ENCODE data around the gene JPH4.
"Not testable (repeated sequence)": the region's sequence is repeated elsewhere in the genome, so short reads cannot be mapped to it uniquely, and the experiment has no call there.

JPH4 gene

DNA sequence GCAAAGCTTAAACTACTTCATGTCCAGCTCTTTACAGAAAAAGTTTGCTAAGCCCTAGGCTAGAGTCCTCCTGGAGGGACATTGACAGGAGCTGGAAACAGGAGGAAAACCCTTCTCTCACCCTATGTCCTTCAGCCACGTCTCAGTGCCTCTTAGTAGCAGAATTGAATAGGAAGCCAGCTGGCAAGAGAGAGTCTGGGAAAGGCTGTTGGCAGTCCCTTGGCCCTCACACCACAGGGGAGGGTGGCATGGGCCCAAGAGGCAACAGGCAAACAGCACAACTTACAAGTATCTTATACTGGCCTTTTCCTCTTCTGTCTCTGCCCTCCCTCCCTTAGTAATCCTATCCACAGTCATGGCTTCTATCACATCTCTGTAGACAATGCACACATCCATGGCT lies 29.9 kb upstream of the JPH4 start:
- no peak for DNase-seq

DNA sequence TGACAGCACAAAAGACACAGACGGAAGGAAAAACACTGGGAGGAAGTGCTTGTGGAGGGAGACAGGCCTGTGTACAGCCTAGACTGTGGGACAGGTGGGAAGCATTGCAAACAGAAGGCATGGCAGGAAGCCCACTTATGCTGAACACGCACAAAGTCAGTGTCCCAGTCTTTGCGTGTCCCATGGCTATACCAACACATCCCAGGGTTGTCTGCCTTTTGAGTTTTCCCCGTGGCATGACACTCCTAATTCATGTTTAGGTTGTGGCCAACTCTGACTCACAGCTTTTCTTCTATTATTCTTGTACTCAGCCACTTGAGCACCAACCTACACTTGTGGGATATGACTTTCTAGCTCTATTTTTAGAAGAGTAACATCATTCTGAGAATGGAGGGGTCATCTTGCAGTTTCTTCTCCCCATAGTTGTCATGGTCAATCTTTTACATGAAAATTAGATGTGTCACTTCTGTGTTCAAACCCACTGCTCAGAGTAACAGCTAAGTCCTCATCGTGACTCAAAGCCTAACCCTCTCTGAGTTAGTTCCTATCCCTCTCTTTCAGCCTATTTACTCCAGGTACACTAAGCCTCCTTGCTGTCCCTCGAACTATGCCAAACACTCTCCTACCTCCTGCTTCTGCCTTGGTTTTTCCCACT lies 27.5 kb upstream of the JPH4 start:
- DNase-seq: no peak

DNA sequence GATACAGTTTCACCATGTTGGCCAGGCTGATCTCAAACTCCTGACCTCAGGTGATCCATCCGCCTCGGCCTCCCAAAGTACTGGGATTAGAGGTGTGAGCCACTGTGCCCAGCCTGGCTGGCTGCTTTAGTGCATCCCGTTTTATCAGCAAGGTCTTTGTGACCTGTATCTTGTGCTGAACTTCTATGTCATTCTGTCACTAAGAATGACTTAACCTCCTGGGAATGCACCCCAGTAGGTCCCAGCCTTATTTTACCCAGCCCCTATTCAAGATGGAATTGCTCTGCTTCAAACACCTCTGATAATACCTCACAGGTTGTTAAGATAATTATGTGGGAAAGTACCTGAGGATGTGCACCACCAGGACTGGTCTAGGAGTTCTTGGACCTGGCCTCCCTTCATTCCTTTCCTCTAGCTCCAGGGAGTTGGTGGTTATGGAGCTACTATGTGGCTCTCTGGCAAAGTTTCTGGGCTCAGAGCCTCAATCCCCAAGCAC lies 26.1 kb upstream of the JPH4 start:
- DNase-seq: no peak

DNA sequence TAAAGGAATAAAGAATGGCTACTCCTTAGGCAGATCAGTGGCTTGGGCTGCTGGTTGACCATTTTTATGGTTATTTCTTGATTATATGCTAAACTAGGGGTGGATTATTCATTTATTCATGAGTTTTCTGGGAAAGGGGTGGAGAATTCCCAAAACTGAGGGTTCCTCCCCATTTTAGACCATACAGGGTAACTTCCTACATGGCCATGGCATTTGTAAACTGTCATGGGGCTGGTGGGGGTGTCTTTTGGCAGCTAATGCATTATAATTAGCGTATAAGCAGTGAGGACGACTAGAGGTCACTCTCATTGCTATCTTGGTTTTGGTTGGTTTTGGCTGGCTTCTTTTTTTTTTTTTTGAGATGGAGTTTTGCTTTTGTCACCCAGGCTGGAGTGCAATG lies 25.6 kb upstream of the JPH4 start:
- DNase-seq: no peak

DNA sequence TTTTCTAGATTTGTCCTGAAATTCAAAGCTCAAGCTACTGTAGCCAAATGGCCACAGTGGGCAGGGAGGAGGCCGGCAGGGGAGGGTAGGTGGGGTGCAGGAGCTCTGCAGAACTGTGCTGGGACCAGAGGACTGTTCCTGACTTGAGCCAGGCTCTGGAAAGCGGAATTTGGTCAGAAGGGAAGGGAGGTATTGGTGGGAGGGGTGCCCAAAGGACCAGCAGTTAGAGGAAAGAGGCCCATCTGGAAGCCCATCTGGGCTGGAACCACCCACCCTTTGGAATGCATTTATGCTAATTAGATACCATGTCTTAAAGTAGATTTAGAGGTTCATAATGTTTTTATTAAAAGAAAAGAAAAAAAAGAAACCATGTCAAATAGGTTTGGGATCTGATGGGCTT lies 24.5 kb upstream of the JPH4 start:
- no peak for DNase-seq

DNA sequence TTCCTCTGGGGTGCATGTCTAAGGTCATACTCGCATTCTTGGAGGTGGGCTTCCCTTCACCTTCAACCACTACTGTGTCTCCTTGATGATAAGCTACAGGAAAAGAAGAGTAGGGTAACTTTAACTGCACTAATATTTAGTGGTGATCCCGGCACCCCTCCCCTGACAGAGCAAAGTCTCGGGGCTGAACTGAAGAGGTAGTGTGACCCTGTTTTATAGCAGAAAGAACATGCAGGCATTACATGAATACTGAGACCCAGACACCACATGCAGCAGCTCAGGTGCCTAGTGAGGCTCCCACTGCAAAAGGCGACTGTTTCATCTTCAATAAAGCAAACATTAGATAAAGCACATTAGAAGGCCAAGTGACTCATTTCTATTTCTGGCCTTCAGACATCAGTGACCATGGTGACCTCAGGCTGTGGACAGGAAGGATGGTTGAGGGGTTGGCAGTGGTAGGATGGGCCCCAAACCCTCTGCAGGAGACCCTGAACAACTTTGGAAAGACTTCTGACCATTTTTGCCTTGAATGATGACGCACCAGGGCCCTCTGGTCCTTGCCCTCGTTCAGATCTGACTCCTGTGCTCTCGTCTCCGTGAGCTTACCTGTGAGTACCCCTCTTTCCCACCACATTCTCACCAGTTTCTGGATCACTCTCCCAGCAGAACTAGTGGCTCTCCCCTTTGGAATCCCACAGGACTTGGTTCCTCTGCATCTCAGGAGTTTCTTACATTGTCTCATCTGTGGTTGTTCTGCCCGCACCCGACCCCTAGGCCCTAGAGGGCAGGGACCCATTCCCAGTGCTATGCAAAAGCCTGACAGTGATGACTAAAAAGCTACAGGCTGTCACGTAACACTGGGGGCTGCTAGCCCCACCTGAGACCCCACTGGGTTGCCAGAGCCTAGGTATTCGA lies 23.8 kb upstream of the JPH4 start:
- DNase-seq: no peak

DNA sequence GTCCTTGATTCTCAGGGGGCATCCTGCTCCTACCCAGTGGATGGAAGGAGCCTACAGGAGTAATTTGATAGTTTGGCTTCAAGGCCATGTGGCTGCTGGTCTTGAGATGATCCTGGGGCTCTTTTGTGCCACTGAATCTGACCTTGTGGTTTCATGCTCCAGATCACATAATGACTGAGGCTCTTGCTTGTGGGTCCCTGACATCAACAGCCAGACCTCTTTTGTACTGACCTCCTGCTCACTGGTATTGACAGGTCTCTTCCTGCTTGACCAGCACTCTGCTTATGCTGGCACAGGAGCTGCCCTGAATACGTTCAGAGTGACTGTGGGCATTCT lies 23.2 kb upstream of the JPH4 start:
- DNase-seq: no peak

DNA sequence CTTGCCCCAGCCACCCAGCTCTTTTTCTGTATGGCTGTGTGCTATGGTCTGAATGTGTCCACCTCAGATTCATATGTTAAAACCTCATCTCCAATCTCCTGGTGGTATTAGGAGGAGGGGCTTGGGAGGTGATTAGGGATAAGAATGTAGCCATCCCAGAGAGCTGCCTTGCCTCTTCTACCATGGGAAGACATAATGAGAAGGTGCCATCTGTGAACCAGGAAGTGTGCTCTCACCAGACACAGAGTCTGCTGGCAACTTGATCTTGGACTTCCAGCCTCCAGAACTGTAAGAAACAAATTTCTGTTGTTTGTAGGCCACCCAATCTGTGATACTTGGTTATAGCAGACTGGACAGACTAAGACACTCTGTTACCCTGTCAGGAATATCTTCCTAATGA lies 22.8 kb upstream of the JPH4 start:
- no peak for DNase-seq

DNA sequence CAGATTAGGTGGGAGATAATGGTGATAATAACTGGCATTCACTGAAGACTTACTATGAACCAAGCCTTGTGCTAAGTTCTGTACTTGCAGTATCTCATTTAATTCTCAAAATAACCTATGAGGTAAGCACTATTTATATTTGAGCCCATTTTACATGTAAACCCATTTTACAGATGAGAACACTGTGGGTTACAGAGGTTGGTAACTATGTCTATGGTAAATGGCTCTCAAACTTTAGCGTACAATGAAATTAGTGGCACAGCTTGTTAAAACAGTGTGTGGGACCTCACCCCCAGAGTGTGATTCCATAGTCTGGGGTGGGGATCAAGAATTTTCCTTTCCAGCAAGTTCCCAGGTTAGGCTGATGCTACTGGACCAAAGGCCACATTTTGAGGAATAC lies 22.2 kb upstream of the JPH4 start:
- DNase-seq: no peak

DNA sequence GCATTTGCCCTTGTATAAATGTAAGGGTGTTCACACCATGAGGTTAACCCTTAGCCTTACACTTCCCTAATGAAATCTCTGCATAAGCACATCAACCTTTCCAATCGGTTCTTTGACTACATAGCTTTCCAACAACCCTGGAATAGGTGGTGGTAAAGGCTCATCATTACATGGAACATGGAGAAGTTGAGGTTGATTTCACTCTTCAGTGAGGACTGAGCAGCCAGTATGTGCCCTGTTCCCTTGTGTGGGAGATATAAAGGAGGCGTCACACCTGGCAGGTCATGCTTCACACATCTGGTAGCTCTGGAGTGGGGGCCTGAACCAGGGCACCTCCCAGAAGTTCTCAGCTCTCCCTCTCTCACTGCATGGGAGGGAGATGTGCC lies 21.7 kb upstream of the JPH4 start:
- DNase-seq: no peak

DNA sequence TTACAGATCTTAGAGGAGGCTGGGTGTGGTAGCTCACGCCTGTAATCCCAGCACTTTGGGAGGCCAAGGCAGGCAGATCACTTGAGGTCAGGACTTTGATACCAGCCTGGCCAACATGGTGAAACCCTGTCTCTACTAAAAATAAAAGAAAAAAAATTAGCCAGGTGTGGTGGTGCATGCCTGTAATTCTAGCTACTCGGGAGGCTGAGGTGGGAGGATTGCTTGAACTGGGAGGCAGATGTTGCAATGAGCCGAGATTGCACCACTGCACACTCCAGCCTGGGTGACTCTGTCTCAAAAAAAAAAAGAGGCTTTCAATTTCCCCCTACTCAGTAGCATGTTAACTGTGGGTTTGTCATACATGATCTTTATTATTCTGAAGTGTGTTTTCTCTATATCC lies 15.6 kb upstream of the JPH4 start:
- DNase-seq: not testable (repeated sequence)

DNA sequence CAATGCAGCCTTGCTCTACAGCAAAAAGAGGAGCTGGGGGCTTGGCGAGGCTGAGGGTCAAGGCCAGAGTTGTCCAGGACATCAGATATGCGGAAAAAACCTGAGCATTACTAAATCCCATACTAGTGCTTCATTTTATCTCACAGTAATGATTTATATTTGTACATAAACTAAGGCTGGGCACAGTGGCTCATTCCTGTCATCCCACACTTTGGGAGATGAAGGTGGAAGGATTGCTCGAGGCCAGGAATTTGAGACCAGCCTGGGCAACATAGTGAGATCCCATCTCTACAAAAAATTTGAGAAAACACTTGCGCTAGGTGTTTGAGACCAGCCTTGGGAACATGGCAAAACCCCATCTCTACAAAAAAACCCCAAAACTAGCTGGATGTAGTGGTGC lies 11.6 kb upstream of the JPH4 start:
- no peak for DNase-seq

DNA sequence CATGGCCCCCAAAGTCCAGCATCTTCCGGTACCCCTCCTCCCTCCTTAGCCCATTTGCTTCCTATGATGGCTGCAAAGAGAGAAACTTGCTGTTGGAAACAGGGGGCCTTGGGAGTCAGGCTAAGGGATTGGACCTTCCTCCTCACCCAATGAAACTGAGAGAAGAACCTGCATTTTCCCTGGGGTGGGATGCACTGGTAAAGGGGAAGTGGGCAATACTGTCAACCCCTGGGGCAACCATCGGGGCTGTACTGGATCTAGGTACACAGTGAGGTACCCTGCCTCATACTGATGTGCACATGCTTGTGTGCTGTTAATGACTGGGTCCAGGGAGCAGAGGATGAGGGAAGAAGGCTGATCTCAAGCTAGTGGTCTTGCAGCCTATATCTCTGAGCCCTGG lies 11.0 kb upstream of the JPH4 start:
- DNase-seq: no peak

DNA sequence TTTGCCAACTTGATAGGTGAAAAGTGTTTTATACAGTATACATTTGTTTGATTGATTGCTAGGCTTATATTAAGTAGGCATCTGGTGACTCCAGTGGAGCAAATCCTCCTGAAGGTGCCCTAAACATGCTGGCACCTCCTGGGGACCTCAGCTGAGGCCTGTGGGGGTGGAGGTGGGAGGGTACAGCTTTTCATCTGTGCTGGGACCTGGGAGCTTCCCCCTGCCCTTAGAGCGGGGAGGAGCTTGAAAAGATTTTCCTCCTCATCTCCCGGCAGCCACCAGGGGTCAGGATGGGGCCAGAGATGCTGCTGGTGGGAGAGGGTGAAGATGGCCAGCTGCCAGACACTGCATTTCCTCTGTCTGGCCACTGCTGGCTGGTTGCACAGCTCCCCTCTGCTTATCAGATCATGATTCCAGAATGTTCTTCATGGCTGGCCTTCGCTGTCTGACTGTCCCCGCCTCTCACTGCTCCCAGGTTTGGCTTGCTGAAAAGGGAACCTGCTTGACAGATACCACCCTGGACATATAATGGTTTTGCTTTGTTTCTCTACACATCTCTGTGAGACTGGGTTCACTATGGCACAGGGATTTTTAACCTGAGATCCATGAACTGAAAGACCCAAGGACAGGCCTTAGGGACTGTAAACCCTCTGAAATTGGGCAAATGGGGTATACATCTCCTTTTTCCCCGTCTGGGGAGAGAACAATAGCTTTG lies 10.5 kb upstream of the JPH4 start:
- DNase-seq: peak; percentile 71

DNA sequence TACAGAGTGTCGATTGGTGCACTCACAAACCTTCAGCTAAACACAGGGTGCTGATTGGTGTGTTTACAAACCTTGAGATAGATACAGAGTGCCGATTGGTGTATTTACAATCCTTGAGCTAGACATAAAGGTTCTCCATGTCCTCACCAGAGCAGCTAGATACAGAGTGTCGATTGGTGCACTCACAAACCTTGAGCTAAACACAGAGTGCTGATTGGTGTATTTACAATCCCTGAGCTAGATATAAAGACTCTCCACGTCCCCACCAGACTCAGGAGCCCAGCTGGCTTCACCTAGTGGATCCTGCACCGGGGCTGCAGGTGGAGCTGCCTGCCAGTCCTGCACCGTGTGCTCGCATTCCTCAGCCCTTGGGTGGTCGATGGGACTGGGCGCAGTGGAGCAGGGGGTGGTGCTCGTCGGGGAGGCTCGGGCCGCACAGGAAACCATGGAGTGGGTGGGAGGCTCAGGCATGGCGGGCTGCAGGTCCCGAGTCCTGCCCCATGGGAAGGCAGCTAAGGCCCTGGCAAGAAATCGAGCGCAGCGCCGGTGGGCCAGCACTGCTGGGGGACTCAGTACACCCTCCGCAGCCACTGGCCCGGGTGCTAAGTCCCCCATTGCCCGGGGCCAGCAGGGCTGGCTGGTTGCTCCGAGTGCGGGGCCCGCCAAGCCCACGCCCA lies 6.1 kb upstream of the JPH4 start:
- not testable (repeated sequence) for DNase-seq

DNA sequence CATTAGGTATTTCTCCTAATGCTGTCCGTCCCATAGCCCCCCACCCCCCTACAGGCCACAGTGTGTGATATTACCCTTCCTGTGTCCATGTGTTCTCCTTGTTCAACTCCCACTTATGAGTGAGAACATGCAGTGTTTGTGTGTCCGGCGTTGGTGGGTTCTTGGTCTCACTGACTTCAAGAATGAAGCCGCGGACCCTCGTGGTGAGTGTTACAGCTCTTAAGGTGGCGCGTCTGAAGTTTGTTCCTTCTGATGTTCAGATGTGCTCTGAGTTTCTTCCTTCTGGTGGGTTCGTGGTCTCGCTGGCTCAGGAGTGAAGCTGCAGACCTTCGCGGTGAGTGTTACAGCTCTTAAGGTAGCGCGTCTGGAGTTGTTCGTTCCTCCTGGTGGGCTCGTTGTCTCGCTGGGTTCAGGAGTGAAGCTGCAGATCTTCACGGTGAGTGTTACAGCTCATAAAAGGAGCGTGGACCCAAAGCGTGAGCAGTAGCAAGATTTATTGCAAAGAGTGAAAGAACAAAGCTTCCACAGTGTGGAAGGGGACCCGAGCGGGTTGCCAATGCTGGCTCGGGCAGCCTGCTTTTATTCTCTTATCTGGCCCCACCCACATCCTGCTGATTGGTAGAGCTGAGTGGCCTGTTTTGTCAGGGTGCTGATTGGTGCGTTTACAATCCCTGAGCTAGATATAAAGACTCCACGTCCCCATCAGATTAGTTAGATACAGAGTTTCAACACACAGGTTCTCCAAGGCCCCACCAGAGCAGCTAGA lies 5.4 kb upstream of the JPH4 start:
- not testable (repeated sequence) for DNase-seq

DNA sequence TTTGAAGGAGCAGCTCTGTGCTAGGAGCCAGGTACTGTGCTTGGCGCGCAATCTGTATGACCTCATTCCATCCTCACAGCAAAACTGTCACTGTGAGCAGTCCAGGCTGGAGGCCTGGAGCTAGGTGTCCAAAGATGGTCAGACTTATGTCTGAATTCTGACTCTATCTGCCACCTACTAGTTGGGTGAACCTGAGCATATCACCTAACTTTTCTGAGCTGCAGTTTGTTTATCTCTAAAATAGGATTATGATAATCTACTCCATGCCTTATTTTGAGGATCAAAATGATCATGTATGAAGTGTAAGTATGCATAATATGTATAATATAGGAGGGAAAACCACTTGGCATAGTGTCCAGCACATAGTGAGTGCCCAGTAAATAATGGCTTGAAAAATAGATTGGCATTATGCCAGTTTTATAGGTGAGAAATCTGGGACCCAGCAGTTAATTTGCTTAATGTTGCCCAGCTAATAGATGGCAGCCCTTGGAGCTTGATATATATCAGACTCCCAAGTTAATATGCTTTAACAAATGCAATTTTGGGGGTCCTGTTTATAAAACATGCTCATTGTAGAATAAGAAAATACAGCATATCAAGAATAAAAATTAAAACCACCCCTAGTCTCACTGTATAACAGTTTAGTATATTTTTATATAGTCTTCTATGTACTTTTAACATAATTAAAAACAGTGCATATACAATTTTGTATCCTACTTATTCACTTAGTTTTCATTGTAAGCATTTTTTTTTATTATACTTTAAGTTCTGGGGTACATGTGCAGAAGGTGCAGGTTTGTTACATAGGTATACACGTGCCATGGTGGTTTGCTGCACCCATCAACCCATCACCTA lies 4.5 kb upstream of the JPH4 start:
- no peak for DNase-seq

DNA sequence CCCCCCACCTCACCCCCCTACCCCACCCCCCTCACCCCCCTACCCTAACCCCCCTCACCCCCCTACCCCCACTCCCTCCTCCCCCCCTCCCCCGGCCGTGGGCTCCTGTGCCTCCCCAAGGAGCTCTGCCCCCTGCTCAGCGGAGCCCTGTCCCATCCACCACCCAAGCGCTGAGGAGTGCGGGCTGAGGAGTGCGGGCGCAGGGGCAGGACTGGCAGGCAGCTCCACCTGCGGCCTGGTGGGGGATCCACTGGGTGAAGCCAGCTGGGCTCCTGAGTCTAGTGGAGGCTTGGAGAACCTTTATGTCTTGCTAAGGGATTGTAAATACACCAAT lies 2.3 kb upstream of the JPH4 start:
- no peak for DNase-seq

DNA sequence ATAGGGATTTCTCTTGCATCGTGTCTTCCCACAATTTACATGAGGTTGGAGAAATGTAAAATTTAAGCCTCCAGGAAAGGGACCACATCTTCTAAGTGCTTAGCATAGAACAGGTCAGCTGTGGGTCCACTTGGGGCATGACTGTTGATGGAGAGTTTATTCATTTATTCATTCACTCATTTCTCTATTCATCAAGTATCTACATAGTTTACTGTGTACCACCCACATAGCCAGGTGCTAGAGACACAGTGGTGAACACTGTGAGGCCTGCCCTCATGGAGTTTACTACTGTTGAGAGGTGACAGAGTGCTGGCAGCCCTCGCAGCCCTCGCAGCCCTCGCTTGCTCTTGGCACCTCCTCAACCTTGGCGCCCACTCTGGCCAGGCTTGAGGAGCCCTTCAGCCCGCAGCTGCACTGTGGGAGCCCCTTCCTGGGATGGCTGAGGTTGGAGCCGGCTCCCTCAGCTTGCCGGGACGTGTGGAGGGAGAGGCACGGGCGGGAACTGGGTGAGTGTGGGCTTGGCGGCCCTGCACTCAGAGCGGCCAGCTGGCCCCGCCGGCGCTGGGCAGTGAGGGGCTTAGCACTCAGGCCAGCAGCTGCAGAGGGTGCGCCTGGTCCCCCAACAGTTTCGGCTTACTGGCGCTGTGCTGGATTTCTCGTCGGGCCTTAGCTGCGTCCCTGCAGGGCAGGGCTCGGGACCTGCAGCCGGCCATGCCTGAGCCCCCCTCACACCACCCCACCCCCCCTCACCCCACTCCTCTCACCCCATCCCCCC lies 1.7 kb upstream of the JPH4 start:
- DNase-seq: no peak

DNA sequence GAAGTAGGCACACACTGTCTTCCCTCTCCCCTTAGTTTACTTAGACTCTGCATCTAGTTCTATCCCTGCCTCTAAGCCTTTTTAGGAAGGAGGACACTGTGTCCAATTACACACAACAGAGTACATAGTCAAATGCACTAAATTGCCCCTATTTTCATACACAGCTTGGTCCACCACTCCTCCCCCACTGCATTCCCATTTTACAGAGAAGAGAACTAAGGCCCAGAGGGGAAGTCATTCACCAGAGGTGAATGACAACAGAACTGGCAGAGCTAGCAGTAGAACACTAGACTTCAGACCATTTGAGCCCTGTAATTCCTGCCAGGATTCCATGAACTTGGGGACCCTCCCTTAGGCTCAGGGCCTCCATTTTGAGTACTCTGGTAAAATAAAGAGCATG lies 1.1 kb upstream of the JPH4 start:
- no peak for DNase-seq

DNA sequence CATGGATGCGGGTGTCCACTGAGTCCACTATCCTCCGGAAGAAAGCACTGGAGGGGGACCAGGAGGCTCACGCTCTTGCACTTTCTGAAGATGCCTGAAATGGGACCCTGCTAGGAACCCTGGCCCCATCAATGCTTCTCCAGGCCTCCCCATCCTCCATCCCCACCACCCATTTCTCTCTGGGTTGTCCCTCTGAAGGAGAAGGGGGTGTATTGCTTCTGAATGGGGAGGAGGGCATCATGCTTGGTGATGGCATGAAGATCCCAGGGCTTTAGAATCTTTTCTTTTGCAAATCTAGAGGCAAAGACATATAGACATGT lies 681 bp upstream of the JPH4 start:
- no peak for DNase-seq
